ENCODE results near the gene KLF17.

Gene KLF17

GRCh38 chr1:44111861-44112260 is 6.8 kb upstream of the KLF17 start:
- Histone ChIP-seq H3K36me3 (ENCODE audit: control insufficient read depth in 2 of 2, insufficient read depth in 1 of 2, low read length in 2 of 2) (no peaks in the 10 kb centered on the region), H3K27ac (ENCODE audit: extremely low read depth, low read depth, low read length) (no peak overlapping the region), H3K4me3 (ENCODE audit: low read depth, low read length) (no peak overlapping the region), H3K4me1 (ENCODE audit: control insufficient read depth, insufficient read depth, low read length) (no peaks in the 10 kb centered on the region), H3K9me3 (ENCODE audit: control insufficient read depth, insufficient read depth, low read depth, low read length) (no peaks in the 10 kb centered on the region)
- POLR2A ChIA-PET, result no interaction called here
- CTCF ChIA-PET, result interaction anchor here (1.2 kb wide), 1 partner anchor 19 kb away, joined by 4 read pairs; no protein-coding TSS in a partner anchor
- no peak for TF ChIP-seq SALL2 (tag by site-specific recombination; IDR thresholded peaks at IDR 0.05; ENCODE audit: borderline replicate concordance)
- no peak for TF ChIP-seq ZNF510 (tag by site-specific recombination; IDR thresholded peaks at IDR 0.05; ENCODE audit: insufficient replicate concordance)
- no peak for TF ChIP-seq ZNF621 (tag by site-specific recombination; IDR thresholded peaks at IDR 0.05)
- TF ChIP-seq ZNF785 (tag by site-specific recombination; IDR thresholded peaks at IDR 0.05), result no peak
- no peak for TF ChIP-seq ZNF843 (tag by site-specific recombination; IDR thresholded peaks at IDR 0.05)
- TF ChIP-seq GFI1B (tag by site-specific recombination; IDR thresholded peaks at IDR 0.05), result no peak
- no peak for TF ChIP-seq KLF9 (tag by site-specific recombination; IDR thresholded peaks at IDR 0.05; ENCODE audit: low read depth)
- TF ChIP-seq ZNF626 (tag by site-specific recombination; IDR thresholded peaks at IDR 0.05), result no peak
- TF ChIP-seq REST (tag by site-specific recombination; IDR thresholded peaks at IDR 0.05), result no peak
- TF ChIP-seq PRDM10 (tag by site-specific recombination; IDR thresholded peaks at IDR 0.05), result no peak
- TF ChIP-seq ZBTB7A (tag by site-specific recombination; IDR thresholded peaks at IDR 0.05; ENCODE audit: low read depth), result no peak
- no peak for TF ChIP-seq ATF2 (tag by site-specific recombination; IDR thresholded peaks at IDR 0.05; ENCODE audit: low read depth)
- TF ChIP-seq ZNF146 (tag by site-specific recombination; IDR thresholded peaks at IDR 0.05), result no peak
- TF ChIP-seq ZNF529 (tag by site-specific recombination; IDR thresholded peaks at IDR 0.05; ENCODE audit: insufficient replicate concordance), result no peak
- no peak for TF ChIP-seq ZNF302 (tag by site-specific recombination; IDR thresholded peaks at IDR 0.05; ENCODE audit: low read depth)
- no peak for TF ChIP-seq FEZF1 (tag by site-specific recombination; IDR thresholded peaks at IDR 0.05)
- TF ChIP-seq SCRT2 (tag by site-specific recombination; IDR thresholded peaks at IDR 0.05), result no peak
- no peak for TF ChIP-seq ZNF292 (tag by site-specific recombination; IDR thresholded peaks at IDR 0.05; ENCODE audit: borderline replicate concordance, low read depth)
